GM18499 (cell line): ENCODE results near the gene AAMP.
"Not testable (repeated sequence)": the region's sequence is repeated elsewhere in the genome, so short reads cannot be mapped to it uniquely, and the experiment has no call there.

Experiments
- ATAC-seq: cut with Tn5 transposase; IDR thresholded peaks from one replicate; pipeline ENCODE4 v1.9.1; 2021; ENCODE audit warnings: moderate number of reproducible peaks; ENCODE audit not compliant: insufficient read depth, unreplicated experiment

The AAMP gene, protein sequence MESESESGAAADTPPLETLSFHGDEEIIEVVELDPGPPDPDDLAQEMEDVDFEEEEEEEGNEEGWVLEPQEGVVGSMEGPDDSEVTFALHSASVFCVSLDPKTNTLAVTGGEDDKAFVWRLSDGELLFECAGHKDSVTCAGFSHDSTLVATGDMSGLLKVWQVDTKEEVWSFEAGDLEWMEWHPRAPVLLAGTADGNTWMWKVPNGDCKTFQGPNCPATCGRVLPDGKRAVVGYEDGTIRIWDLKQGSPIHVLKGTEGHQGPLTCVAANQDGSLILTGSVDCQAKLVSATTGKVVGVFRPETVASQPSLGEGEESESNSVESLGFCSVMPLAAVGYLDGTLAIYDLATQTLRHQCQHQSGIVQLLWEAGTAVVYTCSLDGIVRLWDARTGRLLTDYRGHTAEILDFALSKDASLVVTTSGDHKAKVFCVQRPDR

DNA sequence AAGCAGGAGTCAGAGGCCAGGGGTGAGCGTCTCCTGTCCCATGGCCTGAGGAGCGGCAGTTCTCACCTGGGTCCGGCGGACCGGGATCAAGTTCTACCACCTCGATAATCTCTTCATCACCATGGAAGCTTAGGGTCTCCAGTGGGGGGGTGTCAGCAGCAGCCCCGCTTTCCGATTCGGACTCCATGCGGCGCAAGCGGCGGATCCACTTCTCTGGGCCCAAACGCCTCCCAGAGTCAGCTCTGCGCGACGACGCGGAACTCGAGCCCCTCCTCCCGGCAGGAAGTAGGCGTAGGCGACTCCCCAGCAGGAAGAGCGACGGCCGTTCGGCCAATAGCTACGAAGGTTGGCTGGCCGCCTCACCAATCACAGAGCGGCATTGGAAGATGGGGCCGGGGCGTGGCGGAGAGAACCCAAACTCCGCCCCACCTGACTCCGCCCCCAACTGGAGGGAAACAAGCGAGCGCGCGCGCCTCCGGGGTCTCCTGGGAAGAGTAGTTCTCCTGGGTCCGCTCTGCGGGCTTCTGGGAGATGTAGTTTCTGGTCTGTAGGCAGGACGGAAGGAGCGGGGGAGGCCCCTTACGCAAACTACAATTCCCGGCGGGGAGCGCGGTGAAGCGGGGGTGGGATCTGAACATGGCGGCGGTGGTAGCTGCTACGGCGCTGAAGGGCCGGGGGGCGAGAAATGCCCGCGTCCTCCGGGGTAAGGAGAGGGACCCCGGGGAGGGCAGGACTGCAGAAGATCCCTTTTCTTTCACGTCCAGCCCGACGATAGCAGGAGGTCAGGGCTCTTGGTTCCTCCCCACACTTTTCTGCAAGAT, at the start of gene AAMP, which contains the start of gene PNKD:
Gene AAMP, minus strand, starts transcription at position 238 of the 821 bp plus-strand sequence. Its CDS starts 51 bp downstream, at position 187.
Gene PNKD, plus strand, starts transcription at position 620 of the 821 bp plus-strand sequence. Its CDS starts 17 bp downstream, at position 637.
- ATAC-seq: peak; percentile 81

DNA sequence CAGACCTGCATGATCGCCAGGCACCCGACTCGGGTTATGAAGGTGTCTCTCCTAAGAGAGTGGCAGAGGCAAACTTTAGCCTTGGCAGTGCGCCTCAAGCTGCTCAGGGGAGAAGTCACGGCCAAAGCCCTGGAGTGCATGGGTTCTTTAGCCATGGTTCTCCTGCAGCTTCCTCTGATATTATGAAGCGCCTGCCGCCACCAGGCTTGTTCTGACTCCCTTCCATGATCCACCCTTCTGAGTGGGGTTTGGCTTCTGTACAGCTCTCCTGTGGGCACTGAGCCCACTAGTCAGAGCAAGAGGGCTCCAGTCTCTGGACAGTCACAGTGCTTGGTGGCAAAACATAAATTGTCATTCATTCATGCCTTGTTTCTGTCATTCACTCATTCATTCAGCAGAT, 48.3 kb upstream of the AAMP start:
- ATAC-seq: no peak

DNA sequence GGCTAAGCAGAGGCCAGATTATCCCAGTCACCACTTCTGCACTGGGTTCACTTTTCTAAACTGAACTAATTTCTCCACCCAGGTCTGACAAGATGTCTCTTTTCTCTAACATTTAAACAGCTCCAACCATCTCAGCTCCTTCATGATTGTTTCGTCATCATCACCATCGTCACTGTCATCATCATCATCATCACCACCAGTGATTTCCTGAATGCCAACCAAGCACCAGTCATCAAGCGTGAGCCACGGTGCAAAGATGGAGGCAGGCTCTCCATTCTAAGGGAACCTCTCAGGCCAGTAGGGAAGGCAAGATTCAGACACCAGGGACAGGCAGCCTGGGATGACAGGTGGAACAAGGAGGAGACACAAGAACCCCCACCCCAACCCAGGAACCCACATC, 47.9 kb upstream of the AAMP start:
- no peak for ATAC-seq

DNA sequence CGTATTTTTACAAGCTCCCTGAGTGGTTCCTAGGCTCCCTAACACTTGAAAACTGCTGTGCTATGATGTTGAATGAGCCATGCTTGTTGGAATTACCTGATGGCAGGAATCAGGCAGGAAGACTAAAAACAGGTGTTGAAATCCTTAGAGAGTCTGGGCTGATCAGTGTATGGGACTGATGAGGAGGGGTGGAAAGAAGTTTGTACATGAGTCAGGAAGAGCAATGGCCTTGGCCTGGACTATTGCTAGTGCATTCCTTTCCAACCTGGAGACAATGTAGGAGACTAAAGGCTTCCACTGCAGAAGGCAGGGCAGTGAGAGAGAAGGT, 47.3 kb upstream of the AAMP start:
- no peak for ATAC-seq

DNA sequence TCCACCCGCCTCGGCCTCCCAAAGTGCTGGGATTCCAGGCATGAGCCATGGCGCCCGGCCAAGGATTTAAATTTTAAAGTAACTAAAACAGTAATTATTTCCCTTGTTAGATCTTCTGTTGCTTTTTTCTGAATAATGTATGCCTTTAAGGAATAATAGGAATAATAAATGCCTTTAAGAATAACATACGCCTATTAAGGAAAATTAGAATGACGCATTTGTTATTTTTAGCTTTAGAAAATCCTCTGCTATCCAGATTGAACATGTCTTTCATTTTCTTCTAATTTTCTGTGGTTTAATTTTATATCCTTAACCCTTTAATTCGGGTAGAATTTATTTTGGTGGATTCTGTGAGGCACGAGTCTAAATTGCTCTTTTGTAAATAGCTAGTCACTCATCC, 45.5 kb upstream of the AAMP start:
- ATAC-seq: no peak

DNA sequence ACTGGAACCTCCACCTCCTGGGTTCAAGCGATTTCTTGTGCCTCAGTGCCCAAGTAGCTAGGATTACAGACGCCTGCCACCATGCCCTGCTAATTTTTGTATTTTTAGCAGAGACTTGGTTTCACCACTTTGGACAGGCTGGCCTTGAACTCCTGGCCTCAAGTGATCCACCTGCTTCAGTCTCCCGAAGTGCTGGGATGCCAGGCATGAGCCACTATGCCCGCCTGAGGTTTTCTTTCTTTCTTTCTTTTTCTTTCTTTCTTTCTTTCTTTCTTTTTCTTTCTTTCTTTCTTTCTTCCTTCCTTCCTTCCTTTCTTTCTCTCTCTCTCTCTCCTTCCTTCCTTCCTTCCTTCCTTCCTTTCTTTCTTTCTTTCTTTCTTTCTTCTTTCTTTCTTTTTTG, 44.8 kb upstream of the AAMP start:
- not testable (repeated sequence) for ATAC-seq

DNA sequence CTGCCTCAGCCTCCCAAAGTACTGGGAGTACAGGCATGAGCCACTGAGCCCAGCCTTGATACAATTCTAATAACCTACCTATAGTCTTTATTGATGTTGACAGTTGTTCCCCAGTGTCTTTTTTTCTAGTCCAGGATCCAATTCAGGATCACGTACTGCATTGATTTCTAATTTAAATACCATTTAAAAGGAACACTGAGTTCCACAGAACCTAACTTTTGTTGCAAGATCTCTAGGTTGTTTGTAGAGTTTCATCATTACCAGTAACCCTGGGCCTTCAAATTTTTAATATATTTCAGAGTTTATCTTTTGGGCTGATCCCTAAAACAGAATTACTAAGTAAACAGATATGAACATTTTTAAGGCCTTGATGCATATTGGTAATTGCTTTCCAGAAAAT, 43.4 kb upstream of the AAMP start:
- no peak for ATAC-seq

DNA sequence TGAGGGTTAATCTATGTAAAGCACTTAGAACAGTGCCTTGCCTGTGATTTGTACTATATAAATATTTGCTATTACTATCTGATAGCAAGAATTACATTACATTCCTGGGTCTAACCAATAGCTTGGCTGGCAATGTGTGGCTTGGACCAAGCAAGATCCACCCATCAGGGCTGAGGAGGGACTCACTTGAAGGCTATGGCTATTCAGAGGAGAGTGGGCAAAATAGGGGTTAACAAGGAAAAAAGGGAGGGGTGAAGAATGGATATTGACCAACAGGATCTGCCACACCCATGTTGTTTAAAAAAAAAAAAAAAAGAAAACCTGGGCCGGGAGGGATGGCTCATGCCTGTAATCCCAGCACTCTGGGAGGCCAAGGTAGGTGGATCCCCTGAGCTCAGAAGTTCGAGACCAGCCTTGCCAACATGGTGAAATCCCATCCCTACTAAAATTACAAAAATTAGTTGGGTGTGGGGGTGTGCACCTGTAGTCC, 42.4 kb upstream of the AAMP start:
- no peak for ATAC-seq

DNA sequence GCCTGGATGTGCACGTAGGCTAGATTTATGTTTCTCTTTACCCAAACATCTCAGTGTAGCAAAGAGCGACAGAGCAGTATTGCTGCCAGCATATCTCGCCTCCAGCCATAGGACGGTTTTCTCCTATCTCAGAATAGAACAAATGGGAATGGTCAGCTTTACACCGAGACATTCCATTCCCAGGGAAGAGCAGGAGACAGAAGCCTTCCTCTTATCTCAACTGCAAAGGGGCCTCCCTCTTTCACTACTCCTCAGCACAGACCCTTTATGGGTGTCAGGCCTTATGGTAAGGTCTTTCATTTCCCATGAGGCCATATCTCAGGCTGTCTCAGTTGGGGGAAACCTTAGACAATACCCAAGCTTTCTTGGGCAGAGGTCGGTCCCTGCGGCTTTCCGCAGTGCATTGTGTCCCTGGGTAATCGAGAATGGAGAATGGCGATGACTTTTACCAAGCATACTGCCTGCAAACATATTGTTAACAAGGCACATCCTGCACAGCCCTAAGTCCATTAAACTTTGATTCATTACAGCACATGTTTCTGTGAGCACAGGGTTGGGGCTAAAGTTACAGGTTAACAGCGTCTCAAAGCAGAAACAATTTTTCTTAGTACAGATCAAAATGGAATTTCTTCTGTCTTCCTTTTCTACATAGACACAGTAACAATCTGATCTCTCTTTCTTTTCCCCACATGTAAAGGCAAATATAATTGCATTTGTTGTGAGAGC, 41.8 kb upstream of the AAMP start:
- ATAC-seq: not testable (repeated sequence)

DNA sequence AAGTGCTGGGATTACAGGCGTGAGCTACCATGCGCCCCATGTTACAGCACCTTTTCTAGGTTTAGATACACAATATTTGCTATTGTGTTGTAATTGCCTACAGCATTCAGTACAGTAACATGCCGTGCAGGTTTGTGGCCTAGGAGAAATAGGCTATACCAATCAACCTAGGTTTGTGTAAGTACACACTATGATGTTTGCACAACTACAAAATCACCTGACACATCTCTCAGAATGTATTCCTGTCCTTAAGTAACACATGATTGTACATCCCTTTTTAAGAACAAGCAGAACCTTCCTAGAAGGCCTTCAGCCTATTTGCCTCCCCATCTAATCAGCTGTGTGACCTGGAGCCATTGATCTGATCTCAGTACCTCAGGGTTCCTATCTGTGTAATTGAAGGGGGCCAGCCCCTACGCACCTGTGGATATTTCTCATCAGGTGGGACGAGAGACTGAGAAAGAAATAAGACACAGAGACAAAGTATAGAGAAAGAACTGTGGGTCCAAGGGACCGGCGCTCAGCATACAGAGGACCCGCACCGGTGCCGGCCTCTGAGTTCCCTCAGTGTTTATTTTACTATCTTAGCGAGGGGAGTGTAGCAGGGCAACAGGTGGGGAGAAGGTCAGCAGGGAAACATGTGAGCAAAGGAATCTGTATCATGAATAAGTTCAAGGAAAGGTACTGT, 41.1 kb upstream of the AAMP start:
- ATAC-seq: no peak

DNA sequence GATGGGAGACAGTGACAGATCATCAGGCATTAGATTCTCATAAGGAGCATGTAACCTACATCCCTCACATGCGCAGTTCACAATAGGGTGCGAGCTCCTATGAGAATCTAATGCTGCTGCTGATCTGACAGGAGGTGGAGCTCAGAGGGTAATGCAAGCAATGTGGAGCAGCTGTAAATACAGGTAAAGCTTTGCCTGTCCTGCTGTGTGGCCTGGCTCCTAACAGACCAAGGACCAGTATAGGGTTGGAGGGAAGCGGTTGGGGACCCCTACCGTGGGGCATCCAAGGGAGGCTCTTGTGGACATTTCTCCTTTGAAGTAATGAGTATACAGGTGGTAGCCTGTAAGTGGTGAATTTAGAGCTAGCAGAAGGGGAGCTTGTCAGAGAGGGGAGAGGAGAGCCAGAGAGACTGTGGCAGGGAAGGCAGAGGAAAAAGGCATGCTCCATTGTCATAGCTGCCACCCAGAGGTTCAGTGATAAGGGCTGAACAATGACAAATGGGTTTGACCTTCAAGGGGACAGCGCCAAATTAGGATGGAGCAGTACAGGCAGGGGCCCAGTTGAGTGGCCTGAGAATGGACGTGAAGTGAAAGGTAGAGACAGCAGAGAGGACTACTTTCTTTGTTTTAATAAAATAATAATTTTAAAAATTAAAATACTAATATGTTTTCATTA, 37.6 kb upstream of the AAMP start:
- ATAC-seq: no peak

DNA sequence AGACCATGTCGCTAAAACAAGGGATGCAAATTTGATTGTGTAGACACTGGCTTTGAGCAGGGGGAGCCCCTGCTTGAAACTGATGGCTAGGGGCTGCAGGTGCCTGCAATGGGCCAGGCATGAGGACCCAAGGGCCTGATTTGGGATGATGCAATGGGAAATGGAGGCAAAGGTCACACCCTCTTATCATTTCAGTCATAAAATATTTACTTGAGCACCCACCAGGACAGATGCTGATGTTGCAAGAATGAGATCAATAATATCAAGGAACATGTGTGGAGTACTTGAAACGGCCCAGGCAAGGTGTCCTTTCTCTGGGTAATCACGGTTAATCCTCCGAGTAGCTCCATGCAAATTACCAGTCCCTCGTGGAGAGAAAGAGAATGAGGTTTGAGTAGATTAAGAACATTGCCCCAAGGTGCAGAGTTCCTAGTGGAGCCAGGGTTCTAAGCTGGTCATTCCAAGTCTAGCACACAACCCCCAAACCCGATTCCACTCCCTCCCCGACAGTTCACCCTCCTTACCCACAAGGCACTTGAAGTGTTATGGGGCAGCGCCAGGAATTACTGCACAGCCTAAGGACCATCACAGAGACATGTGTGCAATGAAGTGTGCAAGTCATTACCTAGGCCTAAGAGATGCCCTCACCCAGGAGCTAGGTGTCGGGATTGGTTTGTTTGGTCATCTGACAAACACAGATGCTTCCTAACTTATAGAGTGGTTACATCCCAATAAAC, 36.4 kb upstream of the AAMP start:
- no peak for ATAC-seq

DNA sequence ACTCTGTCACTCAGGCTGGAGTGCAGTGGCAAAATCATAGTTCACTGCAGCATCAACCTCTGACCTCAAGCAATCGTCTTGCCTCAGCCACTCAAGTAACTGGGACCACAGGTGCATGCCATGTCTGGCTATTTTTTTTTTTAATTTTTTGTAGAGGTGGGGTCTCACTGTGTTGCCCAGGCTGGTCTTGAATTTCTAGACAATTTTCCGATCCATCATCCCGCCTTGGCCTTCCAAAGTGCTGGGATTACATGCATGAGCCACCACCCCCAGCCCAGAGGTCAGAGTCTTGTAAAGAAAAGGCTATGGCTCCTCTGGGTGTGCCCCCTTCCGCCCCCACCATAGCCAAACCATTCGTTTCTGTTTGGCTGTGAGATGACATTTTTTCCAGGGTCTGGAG, 35.4 kb upstream of the AAMP start:
- ATAC-seq: no peak

DNA sequence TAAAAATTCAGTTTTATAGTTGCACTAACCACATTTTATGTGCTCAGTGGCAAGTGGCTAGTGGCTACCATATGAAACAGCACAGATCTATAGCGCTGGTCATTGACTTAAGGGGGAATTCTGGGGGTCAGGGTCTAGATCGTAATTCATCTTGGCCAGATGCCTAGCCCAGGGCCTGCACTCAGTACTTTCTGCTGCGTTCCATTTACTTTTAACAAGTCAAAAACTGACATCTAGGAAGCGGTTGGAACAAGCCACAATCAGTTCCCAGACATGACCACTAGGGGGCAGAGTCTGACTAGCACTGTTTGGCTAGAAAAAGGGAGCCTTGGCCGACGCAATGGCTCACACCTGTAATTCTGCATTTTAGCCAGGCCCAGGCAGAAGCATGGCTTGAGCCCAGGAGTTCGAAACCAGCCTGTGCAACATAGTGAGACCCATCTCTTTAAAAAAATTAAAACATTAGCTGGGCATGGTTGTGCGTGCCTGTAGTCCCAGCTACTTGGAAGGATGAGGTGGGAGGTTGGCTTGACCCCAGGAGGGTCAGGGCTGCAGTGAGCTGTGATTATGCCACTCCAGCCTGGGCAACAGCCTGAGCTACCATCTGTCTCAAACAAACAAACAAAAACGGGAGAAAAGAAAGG, 31.4 kb upstream of the AAMP start:
- ATAC-seq: no peak

DNA sequence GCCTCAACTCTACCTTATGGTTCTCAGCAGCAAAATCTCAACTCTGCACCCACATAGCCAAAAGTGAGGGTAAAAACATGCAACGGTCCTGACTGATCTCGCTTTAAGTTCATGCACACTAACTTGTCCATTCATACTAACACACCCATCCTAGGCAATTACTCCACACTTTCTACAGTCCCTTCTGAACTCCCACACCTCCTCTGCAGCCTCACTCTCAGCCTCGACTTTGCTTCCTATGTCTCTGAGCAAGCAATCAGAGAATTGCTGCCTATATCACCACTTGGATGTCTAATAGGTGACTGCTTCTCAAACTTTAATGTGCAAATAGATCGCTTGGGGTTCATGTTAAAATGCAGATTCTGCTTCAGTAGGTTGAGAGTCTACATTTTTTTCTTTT, 30.2 kb upstream of the AAMP start:
- ATAC-seq: no peak

DNA sequence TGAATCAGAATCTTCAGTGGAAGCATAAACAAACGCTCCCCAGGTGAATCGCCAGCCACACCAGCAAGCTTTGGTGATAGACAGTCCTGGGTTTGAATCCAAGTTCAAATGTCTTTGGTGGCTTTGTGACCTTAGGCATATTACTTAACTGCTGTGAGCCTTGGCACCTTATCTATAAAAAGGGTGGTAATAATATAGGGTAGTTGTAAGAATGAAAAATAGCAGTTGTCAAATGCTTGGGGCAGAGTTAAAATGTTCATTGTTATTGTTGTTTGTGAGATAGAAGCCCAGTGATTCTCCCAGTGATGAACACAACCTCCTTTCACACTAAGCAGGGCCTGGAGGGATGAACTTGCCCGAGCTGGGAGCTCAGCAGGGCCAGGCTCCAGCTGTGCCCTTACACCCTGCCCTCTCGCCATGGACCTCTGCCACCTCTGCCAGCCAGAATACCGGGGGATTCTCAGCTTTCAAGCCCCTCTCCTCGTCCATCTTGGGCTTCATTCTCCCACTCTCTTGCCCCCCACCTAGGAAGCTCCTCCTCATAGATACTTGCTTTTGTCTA, 28.5 kb upstream of the AAMP start:
- ATAC-seq: no peak

DNA sequence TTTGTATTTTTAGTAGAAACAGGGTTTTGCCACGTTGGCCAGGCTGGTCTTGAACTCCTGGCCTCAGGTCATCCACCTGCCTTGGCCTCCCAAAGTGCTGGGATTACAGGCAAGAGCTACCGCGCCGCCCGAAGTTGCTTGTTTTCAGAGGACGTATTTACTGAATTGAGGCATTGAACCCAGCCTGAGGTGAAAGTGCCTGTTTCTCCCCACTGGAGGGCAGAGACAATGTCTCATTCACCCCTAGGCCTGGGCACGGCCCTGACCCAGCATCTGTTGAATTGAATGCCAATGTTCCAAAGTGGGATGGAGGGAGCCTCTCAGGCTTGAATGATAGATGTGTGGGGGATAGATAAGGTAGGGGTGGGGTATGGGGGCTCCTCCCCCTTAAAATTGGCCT, 26.9 kb upstream of the AAMP start:
- ATAC-seq: no peak

DNA sequence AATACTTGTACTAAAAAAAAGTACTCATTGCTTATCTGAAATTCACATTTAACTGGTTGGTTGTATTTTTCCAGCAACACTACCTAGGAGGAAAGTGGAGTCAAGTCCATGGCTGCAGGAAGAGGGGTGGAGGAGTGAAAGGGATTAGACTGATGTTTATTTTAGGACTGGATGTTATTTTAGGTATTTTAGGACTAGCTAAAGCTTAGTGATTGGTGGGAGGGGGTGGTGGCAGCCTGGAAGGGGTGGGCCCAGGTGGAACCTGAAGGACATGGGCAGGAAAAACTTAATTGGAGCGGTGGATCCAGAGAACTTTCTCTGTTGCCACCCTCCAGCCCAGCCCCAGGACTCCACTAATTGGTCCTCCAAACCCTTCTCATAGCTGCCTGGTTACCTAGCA, 26.3 kb upstream of the AAMP start:
- no peak for ATAC-seq
